ENCODE results near the gene DNAJC21. TPM values are rescaled to one million over a fixed set of nuclear protein-coding genes. Genes with fewer than 3 reads are reported as not detected.
"Not testable (repeated sequence)": the region's sequence is repeated elsewhere in the genome, so short reads cannot be mapped to it uniquely, and the experiment has no call there.

The DNAJC21 gene
- total RNA-seq, 1 donor from 2014 or later = 49.0 TPM

DNA sequence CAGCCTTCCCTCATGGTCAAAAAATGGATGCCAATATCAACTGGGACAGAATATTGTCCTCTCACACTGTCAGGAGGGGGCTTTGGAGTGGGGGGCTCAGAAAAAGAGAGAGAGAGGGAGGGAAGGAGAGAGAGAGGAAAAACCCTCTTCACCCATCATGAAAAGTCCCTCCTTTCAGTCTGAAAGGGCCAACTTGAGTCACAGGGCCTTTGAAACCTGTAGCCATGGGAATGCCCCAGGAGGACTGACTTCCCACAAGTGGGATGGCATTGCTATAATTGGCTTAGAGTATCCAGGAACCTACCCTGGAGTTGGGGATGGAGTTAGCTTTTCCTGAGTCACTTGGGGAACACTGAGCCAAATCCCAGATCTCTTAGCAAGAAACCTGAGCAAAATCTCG is 41.2 kb downstream of the DNAJC21 start:
- intact Hi-C loops (cut with micrococcal nuclease) = no loop called here

DNA sequence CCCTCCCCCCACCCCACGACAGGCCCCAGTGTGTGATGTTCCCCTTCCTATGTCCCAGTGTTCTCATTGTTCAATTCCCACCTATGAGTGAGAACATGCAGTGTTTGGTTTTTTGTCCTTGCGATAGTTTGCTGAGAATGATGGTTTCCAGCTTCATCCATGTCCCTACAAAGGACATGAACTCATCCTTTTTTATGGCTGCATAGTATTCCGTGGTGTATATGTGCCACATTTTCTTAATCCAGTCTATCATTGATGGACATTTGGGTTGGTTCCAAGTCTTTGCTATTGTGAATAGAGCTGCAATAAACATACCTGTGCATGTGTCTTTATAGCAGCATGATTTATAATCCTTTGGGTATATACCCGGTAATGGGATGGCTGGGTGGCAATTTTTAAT is 42.3 kb downstream of the DNAJC21 start:
- intact Hi-C loops (cut with micrococcal nuclease) = not testable (repeated sequence)

DNA sequence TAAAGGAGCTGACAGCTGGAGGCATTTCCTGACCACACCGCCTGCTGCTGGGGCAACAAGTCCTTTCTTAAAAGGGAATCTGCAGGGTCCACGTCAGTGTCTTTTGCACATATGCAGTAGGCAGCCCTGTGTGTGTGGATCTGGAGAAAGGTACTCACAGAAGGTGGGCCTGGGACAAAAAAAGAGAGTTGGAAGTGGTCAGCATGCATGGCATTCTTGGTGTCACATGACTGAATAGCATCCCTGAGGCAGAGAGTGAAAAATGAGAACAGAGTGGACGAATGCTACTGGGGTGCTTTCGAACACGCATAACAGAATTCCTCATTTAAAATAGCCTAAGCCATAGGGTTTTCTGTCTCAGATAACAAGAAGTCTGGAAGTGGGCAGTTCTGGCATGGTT is 47.0 kb downstream of the DNAJC21 start:
- intact Hi-C loops (cut with micrococcal nuclease) = no loop called here

DNA sequence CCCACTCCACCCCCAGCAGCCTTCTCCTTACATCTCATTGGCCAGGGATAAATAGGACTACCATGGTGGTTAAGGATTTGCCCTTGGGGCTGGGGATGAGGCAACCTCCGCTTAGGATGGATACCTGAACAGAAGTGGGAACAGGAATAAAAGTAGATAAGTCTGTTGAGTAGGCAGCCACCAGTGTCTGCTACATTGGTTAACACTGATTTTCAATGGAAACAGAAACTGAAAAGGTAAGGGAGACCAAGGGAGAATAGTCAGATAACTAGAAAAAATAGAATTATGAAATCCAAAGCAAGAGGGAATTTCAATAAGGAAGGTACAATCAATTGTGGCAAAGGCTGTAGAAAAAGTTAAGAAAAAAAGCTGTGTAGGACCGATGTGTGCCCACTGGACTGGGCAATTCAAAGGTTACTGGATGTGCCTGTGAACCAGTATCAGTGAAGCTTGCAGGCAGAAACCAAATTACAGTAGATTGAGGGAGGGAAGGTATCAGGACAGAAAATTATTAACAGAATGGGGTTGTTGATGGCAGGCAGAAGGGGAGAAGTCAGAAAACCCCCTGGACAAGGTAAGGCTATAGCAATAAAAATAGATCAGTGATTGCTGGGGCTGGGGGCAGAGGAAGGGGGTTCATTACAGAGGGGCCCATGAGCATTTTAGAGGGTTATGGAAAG is 48.7 kb downstream of the DNAJC21 start:
- intact Hi-C loops (cut with micrococcal nuclease) = no loop called here

DNA sequence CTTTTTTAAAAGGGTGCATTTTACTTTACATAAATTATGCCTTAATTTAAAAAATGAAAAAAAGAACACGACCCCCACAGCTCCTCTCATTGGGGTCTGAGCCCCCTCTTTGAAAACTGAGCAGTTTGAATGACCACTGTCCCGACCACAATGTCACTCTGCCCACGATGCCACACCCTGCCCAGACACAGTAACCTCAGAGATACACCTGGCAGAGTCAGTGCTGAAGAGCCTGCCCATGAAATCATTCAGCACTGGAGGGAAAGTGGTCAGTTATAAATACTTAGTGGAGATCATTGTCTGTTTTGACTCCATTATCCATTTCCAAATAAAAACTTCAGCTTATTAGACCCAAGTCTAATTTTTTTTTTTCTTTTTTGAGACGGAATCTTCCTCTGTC is 49.3 kb downstream of the DNAJC21 start:
- intact Hi-C loops (cut with micrococcal nuclease) = no loop called here

DNA sequence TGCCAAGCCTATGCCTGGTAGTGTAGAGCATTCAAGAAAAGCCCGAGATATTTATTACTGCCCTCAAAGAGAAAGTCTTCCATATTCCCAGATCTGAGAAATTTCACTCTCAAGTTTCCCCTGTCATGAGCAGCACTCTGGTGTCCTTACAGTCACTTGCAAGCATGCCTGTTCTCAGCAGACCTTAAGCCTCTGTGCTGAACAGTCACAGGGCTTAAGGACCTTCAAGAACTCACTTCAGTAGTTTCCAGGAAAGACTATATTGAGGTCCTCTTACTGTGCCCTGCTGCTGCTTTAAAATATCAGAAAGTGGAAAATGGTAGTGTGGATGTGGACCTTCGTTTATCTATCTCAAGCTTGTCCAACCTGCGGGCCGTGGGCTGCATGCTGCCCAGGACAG is 53.5 kb downstream of the DNAJC21 start:
- intact Hi-C loops (cut with micrococcal nuclease) = no loop called here

DNA sequence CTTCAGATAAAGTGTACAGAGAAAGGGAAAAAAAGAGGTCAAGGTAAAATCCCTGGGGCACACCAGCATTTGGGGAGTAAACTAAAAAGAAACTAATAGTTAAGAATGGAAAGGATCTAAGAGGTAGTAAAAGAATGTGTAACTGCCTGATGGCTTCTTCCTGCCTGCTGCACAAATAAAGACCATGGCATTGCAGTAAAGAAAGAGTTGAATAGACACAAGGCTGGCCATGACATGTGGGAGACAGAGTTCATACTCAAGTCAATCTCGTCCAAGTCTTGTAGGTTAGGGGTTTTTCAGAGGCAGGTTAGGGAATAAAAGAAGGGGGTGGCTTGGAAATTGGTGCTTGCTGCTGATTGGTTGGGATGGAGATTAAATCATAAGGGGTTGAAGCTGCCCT is 57.6 kb downstream of the DNAJC21 start:
- intact Hi-C loops (cut with micrococcal nuclease) = no loop called here

DNA sequence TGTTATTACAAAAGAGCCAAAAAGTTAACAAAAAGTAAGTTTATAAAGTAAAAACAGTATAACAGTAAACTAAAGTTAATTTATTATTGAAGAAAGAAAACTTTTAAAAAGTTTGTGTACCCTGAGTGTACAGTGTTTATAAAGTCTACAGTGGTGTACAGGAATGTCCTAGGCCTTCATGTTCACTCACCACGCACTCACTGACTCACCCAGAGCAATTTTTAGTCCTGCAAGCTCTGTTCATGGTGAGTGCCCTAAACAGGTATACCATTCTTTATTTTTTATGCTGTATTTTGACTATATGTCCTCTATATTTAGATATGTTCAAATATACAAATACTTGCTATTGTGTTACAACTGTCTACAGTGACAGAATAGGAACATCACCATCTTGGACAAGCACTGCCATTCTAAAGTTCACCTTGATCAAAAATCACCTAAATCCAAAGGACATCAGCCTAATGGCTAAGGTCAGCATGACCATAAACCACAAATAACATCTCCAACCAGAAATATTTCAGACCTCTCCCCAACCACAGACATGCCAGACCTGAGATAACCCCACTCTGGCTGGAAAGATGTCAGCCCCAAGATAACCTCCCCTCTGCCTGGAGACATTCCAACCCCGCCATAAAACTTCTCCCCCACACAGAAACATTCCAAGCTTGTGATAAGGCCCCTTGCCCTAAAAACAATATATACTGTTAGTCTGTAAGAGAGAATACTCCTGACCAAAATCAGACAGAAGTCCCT is 62.3 kb downstream of the DNAJC21 start:
- intact Hi-C loops (cut with micrococcal nuclease) = no loop called here

DNA sequence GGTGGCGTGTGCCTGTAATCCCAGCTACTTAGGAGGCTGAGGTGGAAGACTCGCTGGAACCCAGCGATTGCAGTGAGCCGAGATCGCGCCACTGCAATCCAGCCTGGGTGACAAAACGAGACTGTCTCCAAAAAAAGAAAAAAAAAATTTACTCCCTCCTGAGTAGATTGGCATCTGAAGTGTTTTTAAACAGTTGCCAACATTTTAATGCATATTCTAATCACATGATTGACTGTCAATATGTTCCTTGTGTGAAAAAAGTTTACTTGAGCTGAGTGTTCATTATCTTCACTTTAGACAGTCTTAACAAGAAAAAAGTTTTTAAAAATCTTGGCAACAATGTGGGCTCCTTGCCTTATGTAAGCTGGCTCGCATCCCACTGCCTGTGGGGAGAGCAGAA is 64.6 kb downstream of the DNAJC21 start:
- intact Hi-C loops (cut with micrococcal nuclease) = no loop called here

DNA sequence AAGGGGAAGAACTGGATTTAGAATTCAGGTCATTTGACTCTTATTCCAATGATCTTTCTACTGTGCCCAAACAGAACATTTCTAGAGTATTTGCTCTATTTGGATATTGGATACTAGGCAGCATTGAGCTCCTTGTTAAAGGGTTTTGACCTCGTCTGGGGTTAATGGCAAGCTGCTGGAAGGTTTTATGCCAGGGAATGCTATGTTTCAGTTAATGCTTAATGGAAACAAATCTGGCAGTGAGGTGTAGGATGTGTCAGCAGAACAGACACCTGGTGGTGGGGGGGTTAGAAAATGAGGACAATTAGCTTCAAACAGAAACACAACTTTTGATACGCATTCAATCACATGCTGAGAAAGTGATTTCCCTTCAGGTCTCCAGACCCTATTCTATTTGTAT is 66.9 kb downstream of the DNAJC21 start:
- intact Hi-C loops (cut with micrococcal nuclease) = no loop called here

DNA sequence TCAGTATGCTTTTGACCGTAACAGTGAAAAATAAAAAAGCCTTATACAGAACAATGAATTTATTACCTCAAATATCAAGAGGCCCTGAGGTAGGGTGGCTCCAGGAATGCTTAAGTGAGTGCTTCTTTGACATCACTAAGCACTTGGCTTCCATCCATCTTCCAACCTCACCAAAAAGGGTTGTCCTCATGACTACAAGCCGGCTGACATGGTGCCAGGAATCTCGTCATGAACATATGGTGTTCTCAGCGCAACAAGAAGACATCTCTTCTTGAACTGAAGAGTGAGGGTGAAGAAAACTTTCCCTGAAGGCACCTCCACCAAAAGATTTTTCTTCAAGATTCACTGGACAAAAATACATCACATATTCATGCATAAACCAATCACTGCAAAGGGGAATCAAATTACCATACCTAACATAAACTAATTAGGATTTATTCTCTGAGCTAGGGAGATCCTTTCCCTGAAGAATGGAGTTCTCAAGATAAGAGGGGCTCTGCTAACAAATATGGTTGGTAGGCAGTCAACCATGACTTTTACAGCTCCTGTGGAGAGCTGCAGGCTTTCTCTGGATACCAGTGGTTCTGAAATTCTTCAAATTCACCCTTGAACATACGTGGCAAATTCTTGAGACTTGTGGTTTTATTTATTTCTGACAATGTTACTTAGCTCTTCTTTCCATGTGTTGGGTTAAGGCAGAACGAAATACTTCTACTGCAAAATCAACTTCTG is 68.9 kb downstream of the DNAJC21 start:
- intact Hi-C loops (cut with micrococcal nuclease) = no loop called here

DNA sequence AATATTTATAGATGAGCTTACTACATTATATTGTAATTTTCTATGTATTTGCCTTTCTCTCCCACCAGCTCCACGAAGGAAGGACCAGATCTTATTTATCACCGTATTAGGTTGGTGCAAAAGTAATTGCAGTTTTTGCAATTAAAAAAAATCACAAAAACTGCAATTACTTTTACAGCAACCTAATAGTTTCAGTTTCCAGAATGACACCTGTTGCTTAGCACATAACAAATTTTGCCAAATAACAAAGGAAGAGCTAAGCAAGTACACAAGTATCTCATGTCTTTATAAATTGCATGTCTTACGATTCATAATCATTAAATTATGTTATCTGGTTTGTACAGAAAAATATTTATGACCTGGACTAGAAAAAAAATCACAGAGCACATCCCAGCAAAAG is 72.5 kb downstream of the DNAJC21 start:
- intact Hi-C loops (cut with micrococcal nuclease) = loop anchor here (5.0 kb wide), 1 partner anchor 925 kb away; no protein-coding TSS in a partner anchor

DNA sequence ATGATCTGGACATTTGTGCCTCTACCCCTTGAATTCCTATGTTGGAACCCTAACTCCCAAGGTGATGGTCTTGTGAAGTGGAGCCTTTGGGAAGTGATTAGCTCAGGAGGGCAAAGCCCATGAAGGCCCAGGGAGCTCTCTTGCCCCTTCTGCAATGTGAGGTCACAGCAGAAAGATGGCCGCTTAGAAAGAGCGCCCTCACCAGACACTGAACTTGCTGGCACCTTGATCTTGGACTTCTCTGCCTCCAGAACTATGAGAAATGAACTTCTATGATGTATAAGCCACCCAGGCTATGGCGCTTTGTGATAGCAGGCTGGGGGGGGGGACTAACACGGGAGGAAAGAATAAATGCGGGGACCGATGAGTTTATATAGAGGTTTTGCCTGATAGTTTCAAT is 73.1 kb downstream of the DNAJC21 start:
- intact Hi-C loops (cut with micrococcal nuclease) = loop anchor here (5.0 kb wide), 1 partner anchor 925 kb away; no protein-coding TSS in a partner anchor

DNA sequence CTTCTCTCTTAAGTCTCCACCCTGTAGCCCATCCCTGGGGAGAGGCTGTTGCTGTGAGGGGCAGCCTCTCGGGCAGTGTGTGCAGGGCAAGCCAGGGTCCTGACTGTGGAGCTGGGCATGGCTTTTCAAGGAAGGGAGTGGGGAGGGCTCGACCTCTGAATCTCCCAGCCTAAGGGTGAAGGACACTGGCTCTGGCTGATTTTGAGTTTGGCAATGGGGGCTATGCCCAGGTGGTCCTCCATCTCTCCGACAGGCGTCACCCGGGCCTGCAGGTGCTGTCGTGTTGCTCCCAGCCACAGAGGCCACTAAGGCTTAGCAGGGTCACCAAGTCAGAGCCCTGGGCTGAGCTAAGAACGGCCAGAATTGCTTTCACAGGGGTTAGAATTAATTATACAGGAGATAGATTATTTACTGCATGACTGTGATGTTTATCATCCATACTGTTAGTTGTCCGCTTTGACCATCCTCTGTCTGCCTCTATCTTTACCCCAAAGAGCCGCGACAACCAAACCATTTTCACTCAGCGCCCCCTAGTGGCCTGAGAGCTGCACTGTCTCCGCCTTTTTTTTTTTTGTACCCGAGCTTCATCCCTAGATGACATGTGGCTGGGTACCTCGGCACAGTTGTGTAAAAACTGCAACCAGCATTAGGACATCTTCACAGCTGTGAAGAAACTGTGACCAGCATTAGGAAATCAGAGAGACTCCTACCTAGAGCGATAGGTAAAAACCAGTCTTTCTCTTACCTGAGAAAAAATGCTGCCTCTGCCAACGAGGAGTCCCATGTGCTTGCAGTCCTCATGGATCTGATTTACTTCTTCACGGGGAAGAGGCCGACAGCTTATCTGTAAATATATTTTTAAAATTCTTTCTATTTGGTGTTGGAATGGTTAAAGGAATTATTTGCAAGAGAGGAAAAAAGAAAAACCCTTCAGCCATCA is 73.9 kb downstream of the DNAJC21 start:
- intact Hi-C loops (cut with micrococcal nuclease) = loop anchor here (1.0 to 5.0 kb wide), 7 partner anchors 45 to 924 kb away; partner anchors contain the start of genes BRIX1, DNAJC21 and RAD1

DNA sequence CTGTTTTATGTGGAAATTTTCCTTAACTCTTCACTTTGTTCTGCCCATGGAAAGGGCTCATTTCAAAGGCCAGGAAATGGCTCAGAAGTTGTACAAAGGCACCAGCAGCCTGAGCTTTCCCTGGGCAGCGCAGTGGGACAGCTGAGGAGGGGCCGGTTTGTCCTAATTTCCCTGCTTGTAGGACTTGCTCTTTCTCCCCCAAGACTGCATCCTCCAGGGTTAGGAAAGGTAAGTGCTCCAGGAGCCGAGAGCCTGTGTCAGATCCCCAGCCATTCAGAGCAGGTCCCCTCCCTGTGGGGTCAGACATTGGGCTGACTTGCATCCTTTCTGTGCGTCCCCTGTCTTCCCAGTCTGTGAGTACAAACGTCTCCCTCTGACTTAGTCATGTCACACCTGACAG is 74.8 kb downstream of the DNAJC21 start:
- intact Hi-C loops (cut with micrococcal nuclease) = loop anchor here (5.0 kb wide), 1 partner anchor 923 kb away; no protein-coding TSS in a partner anchor

DNA sequence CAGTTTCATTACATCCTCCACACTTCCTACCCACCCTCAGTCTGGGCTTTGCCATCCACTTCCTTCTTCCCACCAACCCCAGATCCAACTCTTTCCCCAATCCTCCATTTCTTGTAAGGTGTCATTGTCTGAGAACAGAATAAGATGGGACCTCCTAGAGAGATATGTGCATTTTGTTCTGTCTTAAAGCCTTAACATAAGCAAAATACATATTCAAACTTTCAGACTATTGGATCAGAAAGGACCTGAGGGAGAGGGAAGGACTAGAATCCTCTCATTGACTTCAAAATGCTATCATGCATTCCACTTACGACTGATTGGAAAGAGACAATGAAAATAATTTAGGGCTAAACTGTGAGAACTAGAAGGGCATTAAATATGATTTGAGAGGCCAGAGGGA is 75.4 kb downstream of the DNAJC21 start:
- intact Hi-C loops (cut with micrococcal nuclease) = loop anchor here (5.0 kb wide), 1 partner anchor 923 kb away; no protein-coding TSS in a partner anchor

Other genes with a start within 250 kb of the DNAJC21 start
- 0.81 TPM in 1 of 2 replicates, not detected in the other for gene TTC23L, start 90.4 kb upstream of the DNAJC21 start, total RNA-seq
- gene RAD1, start 14.1 kb upstream of the DNAJC21 start, total RNA-seq = 27.9 and 32.9 TPM in 2 replicates
- 44.9 and 50.4 TPM in 2 replicates for gene BRIX1, start 13.8 kb upstream of the DNAJC21 start, total RNA-seq
- gene AGXT2, start 118.4 kb downstream of the DNAJC21 start, total RNA-seq = not detected in 2 replicates